ENCODE results near the gene IL6R.

DNA sequence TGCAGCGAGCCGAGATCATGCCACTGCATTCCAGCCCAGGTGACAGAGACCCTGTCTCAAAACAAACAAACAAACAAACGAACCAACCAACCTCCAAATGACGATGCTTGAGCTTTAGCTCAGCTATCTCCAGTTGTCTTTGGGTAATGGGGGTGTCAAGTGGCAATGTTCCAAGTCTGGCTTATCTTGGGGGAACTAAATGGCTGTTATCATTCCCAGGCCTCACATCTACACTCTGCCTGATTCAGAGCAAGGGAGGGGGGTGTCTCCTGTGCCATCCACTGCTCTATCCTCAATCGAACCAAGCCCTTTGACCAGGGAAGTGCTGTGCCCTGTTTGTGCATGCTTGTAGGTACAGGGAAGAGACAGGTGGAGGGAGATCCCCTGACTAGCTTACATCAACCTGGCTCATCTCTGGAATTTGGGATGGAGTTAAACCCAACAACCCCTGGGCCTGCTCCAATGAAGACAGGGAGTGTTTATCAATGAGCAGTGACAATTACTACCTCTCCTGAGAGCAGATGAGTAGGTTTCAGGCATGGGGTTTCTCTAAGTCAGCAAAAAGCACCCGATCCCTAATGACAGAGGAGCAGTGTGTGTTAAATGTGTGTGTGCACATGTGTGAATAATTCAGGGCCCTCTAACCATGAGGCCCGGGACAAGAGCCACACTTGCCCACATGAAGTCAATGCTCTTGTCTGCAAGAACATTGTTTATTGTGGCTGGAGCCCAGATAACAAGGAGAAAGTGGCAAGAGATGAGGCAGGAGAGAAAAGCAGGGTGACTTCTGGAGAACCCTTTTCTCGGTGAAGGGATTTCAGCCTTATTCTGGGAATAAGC, 20.3 kb upstream of the IL6R start:
- TF ChIP-seq, protein P1, sequence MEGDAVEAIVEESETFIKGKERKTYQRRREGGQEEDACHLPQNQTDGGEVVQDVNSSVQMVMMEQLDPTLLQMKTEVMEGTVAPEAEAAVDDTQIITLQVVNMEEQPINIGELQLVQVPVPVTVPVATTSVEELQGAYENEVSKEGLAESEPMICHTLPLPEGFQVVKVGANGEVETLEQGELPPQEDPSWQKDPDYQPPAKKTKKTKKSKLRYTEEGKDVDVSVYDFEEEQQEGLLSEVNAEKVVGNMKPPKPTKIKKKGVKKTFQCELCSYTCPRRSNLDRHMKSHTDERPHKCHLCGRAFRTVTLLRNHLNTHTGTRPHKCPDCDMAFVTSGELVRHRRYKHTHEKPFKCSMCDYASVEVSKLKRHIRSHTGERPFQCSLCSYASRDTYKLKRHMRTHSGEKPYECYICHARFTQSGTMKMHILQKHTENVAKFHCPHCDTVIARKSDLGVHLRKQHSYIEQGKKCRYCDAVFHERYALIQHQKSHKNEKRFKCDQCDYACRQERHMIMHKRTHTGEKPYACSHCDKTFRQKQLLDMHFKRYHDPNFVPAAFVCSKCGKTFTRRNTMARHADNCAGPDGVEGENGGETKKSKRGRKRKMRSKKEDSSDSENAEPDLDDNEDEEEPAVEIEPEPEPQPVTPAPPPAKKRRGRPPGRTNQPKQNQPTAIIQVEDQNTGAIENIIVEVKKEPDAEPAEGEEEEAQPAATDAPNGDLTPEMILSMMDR (conservative IDR thresholded peaks at IDR 0.05), result no peak
- no peak for TF ChIP-seq ZFX (IDR thresholded peaks at IDR 0.05)
